Measurements from ENCODE around the gene OR10H4.

DNA sequence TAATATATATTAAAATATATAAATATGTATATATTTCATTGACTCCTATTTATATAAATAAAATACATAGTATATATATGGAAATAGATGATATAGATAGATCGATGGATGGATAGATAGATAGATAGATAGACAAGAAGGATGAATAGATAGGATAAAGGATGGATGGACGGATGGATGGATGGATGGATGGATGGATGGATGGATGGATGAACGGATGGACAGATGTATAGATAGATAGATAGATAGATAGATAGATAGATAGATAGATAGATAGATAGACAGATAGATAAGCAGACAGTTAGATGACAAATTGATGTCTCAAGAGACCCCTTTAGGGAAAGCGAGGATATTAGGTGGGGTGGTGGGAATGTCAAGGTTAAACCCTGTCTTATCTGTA is 29.6 kb upstream of the OR10H4 start:
- TF ChIP-seq, protein P1, sequence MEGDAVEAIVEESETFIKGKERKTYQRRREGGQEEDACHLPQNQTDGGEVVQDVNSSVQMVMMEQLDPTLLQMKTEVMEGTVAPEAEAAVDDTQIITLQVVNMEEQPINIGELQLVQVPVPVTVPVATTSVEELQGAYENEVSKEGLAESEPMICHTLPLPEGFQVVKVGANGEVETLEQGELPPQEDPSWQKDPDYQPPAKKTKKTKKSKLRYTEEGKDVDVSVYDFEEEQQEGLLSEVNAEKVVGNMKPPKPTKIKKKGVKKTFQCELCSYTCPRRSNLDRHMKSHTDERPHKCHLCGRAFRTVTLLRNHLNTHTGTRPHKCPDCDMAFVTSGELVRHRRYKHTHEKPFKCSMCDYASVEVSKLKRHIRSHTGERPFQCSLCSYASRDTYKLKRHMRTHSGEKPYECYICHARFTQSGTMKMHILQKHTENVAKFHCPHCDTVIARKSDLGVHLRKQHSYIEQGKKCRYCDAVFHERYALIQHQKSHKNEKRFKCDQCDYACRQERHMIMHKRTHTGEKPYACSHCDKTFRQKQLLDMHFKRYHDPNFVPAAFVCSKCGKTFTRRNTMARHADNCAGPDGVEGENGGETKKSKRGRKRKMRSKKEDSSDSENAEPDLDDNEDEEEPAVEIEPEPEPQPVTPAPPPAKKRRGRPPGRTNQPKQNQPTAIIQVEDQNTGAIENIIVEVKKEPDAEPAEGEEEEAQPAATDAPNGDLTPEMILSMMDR (conservative IDR thresholded peaks at IDR 0.05), result no peak
- TF ChIP-seq ZFX (IDR thresholded peaks at IDR 0.05), result no peak

Data from C4-2B (cell line).